Measurements from ENCODE around the gene POLR3K.

The POLR3K gene

DNA sequence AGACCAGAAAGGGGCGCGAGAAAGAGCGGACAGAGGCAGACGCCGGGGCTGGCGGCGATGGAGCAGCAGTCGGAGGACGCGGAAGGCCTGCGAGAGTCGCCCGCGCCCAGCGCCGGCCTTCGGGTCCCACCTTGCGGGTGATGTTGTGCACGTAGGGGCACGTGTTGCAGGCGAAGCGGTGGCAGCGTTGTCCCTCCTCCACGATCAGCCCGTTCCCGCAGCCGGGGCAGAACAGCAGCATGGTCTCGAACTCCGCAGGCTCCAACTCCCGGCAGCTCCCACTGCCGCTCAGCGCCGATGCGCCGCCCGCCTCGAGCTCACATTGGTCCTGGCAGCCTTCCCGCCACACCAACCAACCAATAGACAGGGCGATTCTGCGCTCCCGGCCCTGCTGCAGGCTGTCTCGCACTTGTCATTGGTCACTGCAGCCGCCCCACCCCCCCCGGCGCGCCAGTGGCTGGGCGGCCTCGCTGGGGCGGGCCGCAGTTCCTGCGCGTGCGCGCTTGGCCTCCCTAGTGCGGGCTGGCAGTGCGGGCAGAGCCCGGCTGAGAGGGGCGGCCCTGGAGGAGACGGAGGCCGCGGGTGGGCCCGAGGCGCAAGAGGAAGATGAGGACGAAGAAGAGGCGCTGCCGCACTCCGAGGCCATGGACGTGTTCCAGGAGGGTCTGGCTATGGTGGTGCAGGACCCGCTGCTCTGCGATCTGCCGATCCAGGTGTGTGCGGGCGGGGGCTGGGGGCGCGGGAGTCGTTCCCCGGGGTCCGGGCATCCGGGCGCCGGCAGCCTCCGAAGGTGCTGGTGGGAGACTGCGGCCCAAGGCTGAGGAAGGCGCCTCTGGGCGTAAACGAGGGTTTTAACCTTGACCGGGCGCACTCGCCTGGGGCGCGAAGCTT is at the start of gene POLR3K, which contains the start of gene SNRNP25:
POLR3K (minus strand) TSS at position 263 of the 891 bp plus-strand sequence; CDS start at position 241, 22 bp downstream.
SNRNP25 (plus strand) TSS at position 483 of the 891 bp plus-strand sequence; CDS start at position 672, 189 bp downstream.
- peak; percentile 90 for DNase-seq

- no peak for DNase-seq
These were observed 48.9 kb upstream of the POLR3K start for GRCh38 chr16:102060-102855.

DNA sequence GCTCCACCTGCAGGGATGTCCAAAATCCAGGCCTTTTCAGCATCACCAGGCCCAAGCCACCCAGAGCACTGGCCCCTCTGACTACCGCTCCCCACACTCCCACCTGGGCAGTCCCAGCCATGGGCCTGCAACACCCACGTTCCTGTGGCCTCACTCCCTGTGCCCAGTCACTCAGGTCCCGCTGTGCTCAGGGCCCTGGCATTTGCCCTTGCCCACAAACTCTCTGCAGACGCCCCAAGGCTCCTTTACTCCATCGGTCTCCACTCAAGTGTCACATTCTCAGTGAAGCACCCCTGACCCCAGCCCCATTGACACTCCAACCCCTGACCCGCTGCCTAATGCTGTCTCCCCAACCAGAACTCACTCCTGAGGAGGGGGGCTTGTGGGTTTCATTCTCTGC is 48.2 kb upstream of the POLR3K start:
- no peak for DNase-seq

DNA sequence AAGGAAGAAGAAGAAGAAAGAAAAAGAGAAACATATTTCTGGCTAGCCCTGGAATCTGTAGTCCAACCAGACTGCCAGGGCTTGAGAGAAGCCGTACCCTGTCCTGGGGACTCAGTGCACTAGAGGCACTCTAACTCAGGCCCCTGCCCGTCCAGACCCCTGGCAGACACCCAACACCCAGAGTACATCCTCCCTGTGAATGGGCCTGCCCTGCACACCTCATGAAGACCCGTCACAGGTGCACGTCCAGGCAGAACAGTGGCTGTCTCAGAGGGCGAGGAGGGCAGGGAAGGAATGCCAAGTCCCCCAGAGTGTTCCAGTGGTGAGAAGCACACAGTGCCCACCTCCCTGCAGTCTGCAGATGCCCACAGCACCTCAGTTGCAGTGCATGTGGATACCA is 47.6 kb upstream of the POLR3K start:
- DNase-seq: no peak

DNA sequence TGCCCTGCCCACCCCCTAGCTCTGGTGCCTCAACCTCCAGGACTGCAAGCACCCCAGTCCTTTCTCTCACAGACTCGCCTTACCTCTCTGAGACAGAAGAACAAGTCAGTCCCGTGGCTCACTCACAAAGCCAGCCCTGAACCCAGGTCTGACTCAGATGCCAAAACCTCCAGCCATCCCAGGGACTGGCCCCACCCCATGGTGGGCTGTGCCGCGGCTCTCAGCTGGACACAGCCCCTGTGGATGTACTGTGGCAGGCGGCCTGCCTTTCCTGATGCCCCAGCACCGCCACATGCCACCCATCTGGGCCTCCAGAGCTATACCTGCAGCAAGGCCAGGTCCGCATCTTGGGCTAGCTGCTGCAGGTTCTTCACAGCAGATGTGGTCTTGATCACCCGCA is 44.4 kb upstream of the POLR3K start:
- DNase-seq: no peak

GRCh38 chr16:96935-97381 is 43.5 kb upstream of the POLR3K start:
- DNase-seq: peak; percentile 69

DNA sequence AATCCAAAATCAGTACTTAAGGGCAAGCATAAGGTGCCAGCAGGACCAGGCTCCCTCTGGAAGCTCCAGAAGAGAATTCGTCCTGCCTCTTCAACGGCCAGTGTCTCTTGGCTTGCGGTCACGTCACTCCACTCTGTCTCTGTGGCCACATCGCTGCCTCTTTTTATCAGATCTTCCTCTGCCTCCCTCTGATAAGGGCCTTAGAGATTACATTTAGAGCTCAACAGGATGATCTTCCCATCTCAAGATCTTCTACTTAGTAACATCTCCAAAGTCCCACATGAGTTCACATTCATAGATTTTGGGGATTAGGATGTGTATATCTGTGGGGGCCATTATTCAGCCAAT is 41.5 kb upstream of the POLR3K start:
- no peak for DNase-seq

DNA sequence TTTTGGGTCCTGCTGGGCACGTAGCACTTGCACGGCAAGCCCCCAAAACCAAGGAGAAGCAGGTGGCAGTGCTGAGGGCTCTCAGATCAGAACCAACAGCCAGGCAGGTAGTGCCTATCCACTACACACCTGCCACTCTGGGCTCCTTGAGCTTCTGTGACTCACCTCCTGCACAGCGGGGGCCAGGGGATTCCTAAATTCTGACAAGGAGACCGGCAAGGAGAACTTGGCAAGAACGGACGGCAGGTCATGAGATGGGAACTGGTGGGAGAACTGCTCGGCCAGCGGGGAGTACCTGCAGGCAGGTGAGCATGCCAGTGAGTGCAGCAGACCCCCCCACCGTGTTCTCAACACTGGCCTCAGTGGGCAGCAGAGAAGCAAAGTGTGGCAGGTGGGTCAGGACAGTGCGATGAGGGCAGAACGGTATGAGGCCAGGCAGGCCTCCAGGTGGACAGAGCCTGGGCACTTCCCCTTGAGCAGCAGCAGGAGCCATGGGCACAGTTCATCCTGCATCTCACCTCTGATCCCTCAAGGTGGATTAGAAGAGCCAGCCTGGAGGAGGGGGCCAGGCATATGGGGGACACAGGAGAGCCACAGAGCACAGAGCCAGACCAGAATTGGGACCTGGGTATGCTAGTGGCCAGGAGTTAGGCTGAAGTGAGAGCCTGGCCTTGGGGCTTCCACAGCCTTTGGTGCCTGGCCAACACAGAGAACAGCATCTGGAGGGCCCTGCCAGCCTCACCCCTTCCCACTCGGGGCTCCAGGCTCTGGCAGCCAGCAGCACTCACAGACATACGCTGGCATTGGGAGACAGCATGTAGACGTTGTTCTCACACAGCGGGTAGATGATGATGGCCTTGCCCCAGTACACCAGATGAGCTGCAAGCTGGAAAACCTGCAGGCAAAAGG is 39.3 kb upstream of the POLR3K start:
- peak; percentile 24 for DNase-seq

DNA sequence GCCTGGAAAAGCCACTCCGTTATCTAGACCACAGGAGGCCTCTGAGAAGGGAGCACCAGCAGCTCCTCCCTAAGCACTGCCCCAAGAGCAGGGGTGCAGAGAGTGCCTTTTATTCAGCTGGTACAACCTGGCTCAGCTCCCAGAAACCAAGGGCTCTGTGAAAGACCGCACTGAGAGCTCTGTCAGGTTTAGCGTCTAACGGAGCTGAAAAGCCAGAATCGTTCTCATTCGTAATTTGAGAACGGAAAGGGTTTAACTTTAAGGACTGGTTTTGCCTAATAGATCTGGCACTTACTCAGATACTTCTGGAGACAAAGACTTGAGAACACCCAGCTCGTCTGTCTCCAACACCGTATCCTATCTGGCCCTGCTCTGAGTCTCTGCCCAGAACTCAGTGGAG is 38.1 kb upstream of the POLR3K start:
- DNase-seq: peak; percentile 52

DNA sequence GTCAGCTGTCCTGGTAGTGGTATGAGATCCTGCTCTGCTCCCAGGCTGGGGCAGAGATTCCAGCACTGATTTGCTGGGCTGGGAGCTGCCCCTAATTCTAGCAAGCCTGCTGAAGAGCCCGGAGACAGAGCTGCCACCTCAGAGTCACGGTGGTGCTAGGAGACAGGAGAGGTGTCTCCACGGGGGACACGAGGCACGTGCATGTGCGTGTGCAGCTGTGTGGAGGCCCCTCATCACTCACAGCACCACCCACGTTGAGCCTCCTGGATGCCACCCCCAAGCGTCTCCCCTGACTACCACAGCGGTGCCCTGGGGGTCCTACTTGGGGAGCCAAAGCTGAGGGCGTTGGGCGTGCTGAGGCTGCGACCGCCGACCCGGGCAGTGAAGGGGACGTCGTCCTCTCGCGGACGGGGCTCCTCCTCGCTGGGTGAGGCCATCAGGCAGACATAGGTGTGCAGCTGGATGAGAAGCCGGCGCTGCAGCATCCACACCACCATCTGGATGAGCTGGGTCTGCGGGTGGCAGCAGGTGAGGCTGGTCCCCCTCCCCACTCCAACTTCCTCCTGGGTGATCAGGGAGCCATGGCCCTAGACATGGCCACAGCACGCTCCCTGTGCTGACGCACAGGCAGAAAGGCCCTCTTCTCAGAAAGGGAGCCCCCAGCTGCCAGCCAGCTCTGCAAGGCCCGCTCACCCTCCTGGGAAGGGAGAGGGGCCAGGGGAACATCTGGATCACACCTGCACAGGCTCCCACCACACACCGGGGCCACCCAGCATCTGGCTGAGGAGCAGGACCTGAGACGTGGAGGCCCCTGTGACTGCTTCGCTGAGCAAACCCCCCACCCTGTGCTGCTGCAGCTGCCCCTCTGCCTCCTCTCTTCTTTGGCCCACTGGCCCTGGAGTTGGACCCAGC is 36.2 kb upstream of the POLR3K start:
- DNase-seq: no peak

GRCh38 chr16:88613-89012 is 35.2 kb upstream of the POLR3K start:
- no peak for DNase-seq

- DNase-seq: no peak
These were observed 33.1 kb upstream of the POLR3K start for GRCh38 chr16:86483-86952.

DNA sequence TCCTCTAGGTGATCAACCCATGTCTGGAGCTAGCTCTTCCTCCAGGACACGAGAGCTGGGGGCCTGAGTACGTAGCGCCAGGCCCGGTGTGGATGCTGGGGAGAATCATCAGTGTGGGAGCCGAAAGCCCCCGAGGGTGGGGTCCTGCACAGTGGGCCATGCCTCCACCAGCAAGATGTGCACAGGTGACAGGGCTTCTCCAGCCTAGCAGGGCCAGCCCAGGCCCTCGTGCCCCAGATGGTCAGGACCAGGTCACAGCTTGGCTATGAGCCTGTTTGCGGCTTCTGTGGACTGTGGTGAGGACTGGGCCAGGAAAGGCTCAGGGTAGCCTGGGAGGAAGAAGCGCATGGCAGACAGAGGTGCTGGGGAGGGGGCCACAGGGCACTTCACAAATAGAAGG is 32.5 kb upstream of the POLR3K start:
- no peak for DNase-seq

DNA sequence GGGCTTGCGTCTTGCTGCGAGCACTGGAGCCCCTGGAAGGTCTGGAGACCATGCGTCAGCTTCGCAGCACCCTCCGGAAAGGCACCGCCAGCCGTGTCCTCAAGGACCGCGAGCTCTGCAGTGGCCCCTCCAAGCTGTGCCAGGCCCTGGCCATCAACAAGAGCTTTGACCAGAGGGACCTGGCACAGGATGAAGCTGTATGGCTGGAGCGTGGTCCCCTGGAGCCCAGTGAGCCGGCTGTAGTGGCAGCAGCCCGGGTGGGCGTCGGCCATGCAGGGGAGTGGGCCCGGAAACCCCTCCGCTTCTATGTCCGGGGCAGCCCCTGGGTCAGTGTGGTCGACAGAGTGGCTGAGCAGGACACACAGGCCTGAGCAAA is 32.0 kb upstream of the POLR3K start:
- DNase-seq: no peak

DNA sequence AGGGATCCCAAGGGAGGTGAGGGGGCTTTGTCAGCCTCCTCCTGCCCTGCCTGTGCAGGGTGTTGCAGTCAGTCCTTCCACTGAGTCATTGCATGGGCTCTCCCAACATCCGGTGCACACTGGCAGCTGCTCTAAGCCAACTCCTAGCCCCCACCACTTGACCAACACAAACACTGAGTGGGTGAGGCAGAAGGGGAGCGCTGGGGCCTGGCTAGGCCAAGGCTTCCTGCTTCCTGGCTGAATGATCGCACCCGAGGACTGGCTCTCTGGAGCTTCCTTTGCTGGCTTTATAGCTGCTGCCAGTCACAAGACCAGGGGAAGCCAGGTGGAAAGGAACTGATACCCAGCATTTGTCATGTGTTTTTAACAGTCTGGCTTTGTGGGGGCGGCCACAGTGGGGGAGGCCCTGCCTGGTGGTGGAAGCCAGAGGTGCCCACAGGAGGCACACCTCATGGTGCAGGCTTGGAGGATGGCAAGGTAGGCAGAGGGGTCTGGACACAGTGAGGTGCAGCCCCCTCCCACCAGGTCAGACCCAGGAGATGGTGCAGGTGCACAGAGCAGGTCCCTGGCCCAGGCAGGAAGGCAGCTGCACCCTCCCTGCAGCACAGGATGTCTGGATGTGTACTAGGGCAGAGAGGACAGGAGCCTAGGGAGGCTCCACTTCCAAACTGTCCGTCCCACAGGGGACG is 31.5 kb upstream of the POLR3K start:
- no peak for DNase-seq

- no peak for DNase-seq
These were observed 30.6 kb upstream of the POLR3K start for GRCh38 chr16:83781-84615.

GRCh38 chr16:83060-83603 is 29.7 kb upstream of the POLR3K start:
- DNase-seq: no peak

- DNase-seq: no peak
These were observed 26.0 kb upstream of the POLR3K start for GRCh38 chr16:79151-80054.

Measured in NCI-H1694 treated with DMSO at 0.1 percent for 48 hours (cell line).